CD14-positive monocyte (primary cell): ENCODE results near the gene FAM9C. TPM values are rescaled to one million over a fixed set of nuclear protein-coding genes. Genes with fewer than 3 reads are reported as not detected.
A peak's percentile ranks its signal among the peaks of the same experiment; 100 is the strongest.

Experiments used
- DNase-seq, 3 donors: peaks; one replicate each; pipeline ENCODE4 v3.0.0-alpha.2; 2011 to 2022
- H2AFZ ChIP-seq: 2 replicates; pipeline ENCODE4 v1.6.0; 2012; ENCODE audit warnings: mild to moderate bottlenecking, low read depth, low read length, inconsistent platforms; ENCODE audit not compliant: insufficient read depth, poor library complexity, severe bottlenecking
- H3K27ac ChIP-seq, 2 donors: 1 replicate in 1 of 2; 2 replicates in 1 of 2; pipeline ENCODE4 v1.5.1; 2012 to 2013; ENCODE audit warnings: low read length in 2 of 2, control low read depth in 1 of 2, inconsistent platforms in 1 of 2, low read depth in 1 of 2, mild to moderate bottlenecking in 1 of 2
- H3K27me3 ChIP-seq, 2 donors: one replicate each; pipeline versions ENCODE4 v1.6.0 to v1.6.1; 2011 to 2013; ENCODE audit warnings: low read length in 2 of 2; ENCODE audit not compliant: control insufficient read depth in 2 of 2, insufficient read depth in 2 of 2
- H3K36me3 ChIP-seq, 2 donors: replicated peaks in 1 of 2; 1 replicate in 1 of 2; 2 replicates in 1 of 2; pipeline versions ENCODE4 v1.5.1 to v1.6.1; 2012 to 2013; ENCODE audit warnings: low read length in 2 of 2, control low read depth in 1 of 2, inconsistent platforms in 1 of 2, mild to moderate bottlenecking in 1 of 2; ENCODE audit not compliant: insufficient read depth in 2 of 2, control insufficient read depth in 1 of 2
- H3K4me1 ChIP-seq, 2 donors: 1 replicate in 1 of 2; 2 replicates in 1 of 2; pipeline versions ENCODE4 v1.5.1 to v1.6.1; 2012 to 2013; ENCODE audit warnings: low read length in 2 of 2, control low read depth in 1 of 2, inconsistent platforms in 1 of 2, mild to moderate bottlenecking in 1 of 2, moderate library complexity in 1 of 2; ENCODE audit not compliant: insufficient read depth in 2 of 2, control insufficient read depth in 1 of 2
- H3K4me2 ChIP-seq: replicated peaks from 2 replicates; pipeline ENCODE3; 2012; ENCODE audit warnings: low read length, moderate library complexity, mild to moderate bottlenecking; ENCODE audit not compliant: poor library complexity, severe bottlenecking; ENCODE audit errors: extremely low read depth
- H3K4me3 ChIP-seq, 3 experiments: fragments of 200-600 bp in 1 of 3; sonication (generic) in 1 of 3; replicated peaks in 1 of 3; 1 replicate in 2 of 3; 2 replicates in 1 of 3; pipeline ENCODE4 v1.5.1; 2011 to 2013; ENCODE audit warnings: low read length in 3 of 3, mild to moderate bottlenecking in 3 of 3, control low read depth in 2 of 3, low read depth in 2 of 3, inconsistent platforms in 1 of 3, moderate library complexity in 1 of 3
- H3K79me2 ChIP-seq: 2 replicates; pipeline ENCODE4 v1.6.0; 2012; ENCODE audit warnings: mild to moderate bottlenecking, control low read depth, inconsistent platforms, low read length, moderate library complexity; ENCODE audit not compliant: insufficient read depth
- H3K9ac ChIP-seq: 2 replicates; pipeline ENCODE4 v1.6.0; 2017; ENCODE audit warnings: low read length, mild to moderate bottlenecking; ENCODE audit not compliant: insufficient read depth, poor library complexity, severe bottlenecking
- H3K9me3 ChIP-seq, 2 donors: replicated peaks in 1 of 2; 1 replicate in 1 of 2; 2 replicates in 1 of 2; pipeline versions ENCODE4 v1.5.1 to v1.6.1; 2012 to 2013; ENCODE audit warnings: low read length in 2 of 2, control low read depth in 1 of 2; ENCODE audit not compliant: control insufficient read depth in 1 of 2, insufficient read depth in 1 of 2
- H4K20me1 ChIP-seq: 2 replicates; pipeline ENCODE4 v1.6.0; 2012; ENCODE audit warnings: mild to moderate bottlenecking, low read length, control low read depth, moderate library complexity; ENCODE audit not compliant: insufficient read depth
- H3K27ac Mint-ChIP-seq, 7 donors: one replicate each; pipeline ENCODE4 v1.8.0; 2020; ENCODE audit warnings: mild to moderate bottlenecking in 7 of 7, mixed read lengths in 7 of 7, moderate library complexity in 6 of 7, inconsistent platforms in 2 of 7
- H3K27me3 Mint-ChIP-seq, 3 donors: one replicate each; pipeline ENCODE4 v1.8.0; 2021 to 2022; ENCODE audit warnings: low read depth in 3 of 3, mild to moderate bottlenecking in 3 of 3, mixed read lengths in 3 of 3, moderate library complexity in 3 of 3, inconsistent platforms in 1 of 3
- H3K36me3 Mint-ChIP-seq, 2 donors: one replicate each; pipeline ENCODE4 v1.8.0; 2020; ENCODE audit warnings: mixed read lengths in 2 of 2, inconsistent platforms in 1 of 2, mild to moderate bottlenecking in 1 of 2
- H3K4me1 Mint-ChIP-seq: one replicate; pipeline ENCODE4 v1.8.0; 2020; ENCODE audit warnings: mild to moderate bottlenecking, mixed read lengths
- H3K4me3 Mint-ChIP-seq, 2 donors: one replicate each; pipeline ENCODE4 v1.8.0; 2020; ENCODE audit warnings: mild to moderate bottlenecking in 2 of 2, mixed read lengths in 2 of 2, moderate library complexity in 1 of 2
- H3K9me3 Mint-ChIP-seq, 7 donors: one replicate each; pipeline ENCODE4 v1.8.0; 2020 to 2022; ENCODE audit warnings: mixed read lengths in 7 of 7, mild to moderate bottlenecking in 6 of 7, moderate library complexity in 6 of 7, inconsistent platforms in 2 of 7
- CTCF ChIP-seq: fragments of 200-600 bp; IDR thresholded peaks from one replicate; pipeline ENCODE4 v1.8.0; 2022; ENCODE audit warnings: antibody characterized with exemption, mild to moderate bottlenecking
- WGBS: methylation state at CpG from one replicate; pipeline ENCODE4 v1.1.5; 2013; ENCODE audit warnings: missing lambda C conversion rate; ENCODE audit not compliant: insufficient coverage; 5-methylcytosine and 5-hydroxymethylcytosine counted together
- intact Hi-C, 2 donors: fragments of 100-400 bp; cut with micrococcal nuclease; formaldehyde crosslinking; loops; one replicate each; pipeline versions ENCODE4 v1.15.0 to v1.15.1; 2023
- polyA plus RNA-seq, 3 donors: library from polyadenylated mRNA; depleted of rRNA in 1 of 3; unstranded in 2 of 3; stranded (reverse) in 1 of 3; fragments of 300-500 nt in 2 of 3; fragments of >200 nt in 1 of 3; fragmentation: Illumina TruSeq in 2 of 3; gene quantifications; 1 replicate in 2 of 3; 2 replicates in 1 of 3; pipeline ENCODE4 v1.2.3, GENCODE V29; 2012 to 2021

The FAM9C gene
- polyA plus RNA-seq, 3 donors, result not detected

GRCh38 chrX:12986164-12986779 lies 58.1 kb downstream of the FAM9C start:
- H3K9me3 ChIP-seq, result no peaks in the 10 kb centered on the region
- Mint-ChIP-seq H3K9me3 (peaks cover 0 to 8% (median 2%) of the 10 kb centered on the region in 7 donors), H3K4me1 (peaks cover 38% of the 10 kb centered on the region), H3K4me3 (no peak overlapping the region), H3K27ac (peak overlapping the region in 1 of 7 donors; percentile 1), H3K36me3 (peaks cover 0 to 9% of the 10 kb centered on the region in 2 donors), H3K27me3 (peaks cover 1 to 54% (median 2%) of the 10 kb centered on the region in 3 donors)
- no peak overlapping the region for H2AFZ ChIP-seq
- intact Hi-C loops, result no loop called here
- no peak overlapping the region for H3K9ac ChIP-seq
- H3K79me2 ChIP-seq, result no peaks in the 10 kb centered on the region
- peaks cover 26 to 31% of the 10 kb centered on the region in 2 donors for H3K4me1 ChIP-seq
- no peak for TF ChIP-seq CTCF
- no peak for DNase-seq
- H3K4me2 ChIP-seq, result no peak overlapping the region
- WGBS, result no CpG with 5 or more reads among the region's 4 CpGs
- H4K20me1 ChIP-seq, result no peaks in the 10 kb centered on the region
- no peak overlapping the region for H3K27ac ChIP-seq
- no peaks in the 10 kb centered on the region for H3K36me3 ChIP-seq
- no peak overlapping the region for H3K4me3 ChIP-seq
- peaks cover 0 to 39% of the 10 kb centered on the region in 2 donors for H3K27me3 ChIP-seq

Other genes with a start within 250 kb of the FAM9C start
- 10 to 100 TPM in 2 of 3 donors, 1 to 10 TPM in 1; 4.2 to 27.3 (median 23.0) TPM for gene TLR7, start 177.5 kb downstream of the FAM9C start, polyA plus RNA-seq
- gene TLR8, start 138.0 kb downstream of the FAM9C start, polyA plus RNA-seq, result 10 to 100 TPM; 23.1 to 61.9 (median 48.5) TPM
- over 10,000 TPM; 15,641 to 31,074 (median 27,127) TPM for gene TMSB4X, start 69.5 kb downstream of the FAM9C start, polyA plus RNA-seq